ENCODE measurements around the gene ARMC12. TPM values are rescaled to one million over a fixed set of nuclear protein-coding genes. Genes with fewer than 3 reads are reported as not detected.

Gene ARMC12
- total RNA-seq, 4 donors from 2014 or later, result 6.2 TPM; not detected in 3

- peaks cover 79 to 81% of the 10 kb centered on the region in 2 donors for H3K4me1 ChIP-seq
- DNase-seq (peak; percentile 96 to 98), ATAC-seq (peak; percentile 15 to 23)
- H3K9me3 ChIP-seq, result no peaks in the 10 kb centered on the region
- H3K27me3 ChIP-seq, result no peaks in the 10 kb centered on the region
- in situ Hi-C loops (cut with MboI; ENCODE audit: low sequenced_read_pairs in 4 of 4) (loop anchor here in 2 of 4 donors (5.0 kb wide), 3 partner anchors 36 to 136 kb away; no protein-coding TSS in a partner anchor), intact Hi-C loops (cut with DNase I; ENCODE audit: low total_unique reads) (loop anchor here (1.0 to 5.0 kb wide), 6 partner anchors 40 to 1981 kb away; partner anchors contain the start of genes FKBP5 and IP6K3)
- peak overlapping the region; percentile 57 to 66 (median 64) for H3K4me3 ChIP-seq
- no peaks in the 10 kb centered on the region for H3K36me3 ChIP-seq
- no peak for TF ChIP-seq POLR2A (IDR thresholded peaks at IDR 0.05)
- TF ChIP-seq, protein P1, sequence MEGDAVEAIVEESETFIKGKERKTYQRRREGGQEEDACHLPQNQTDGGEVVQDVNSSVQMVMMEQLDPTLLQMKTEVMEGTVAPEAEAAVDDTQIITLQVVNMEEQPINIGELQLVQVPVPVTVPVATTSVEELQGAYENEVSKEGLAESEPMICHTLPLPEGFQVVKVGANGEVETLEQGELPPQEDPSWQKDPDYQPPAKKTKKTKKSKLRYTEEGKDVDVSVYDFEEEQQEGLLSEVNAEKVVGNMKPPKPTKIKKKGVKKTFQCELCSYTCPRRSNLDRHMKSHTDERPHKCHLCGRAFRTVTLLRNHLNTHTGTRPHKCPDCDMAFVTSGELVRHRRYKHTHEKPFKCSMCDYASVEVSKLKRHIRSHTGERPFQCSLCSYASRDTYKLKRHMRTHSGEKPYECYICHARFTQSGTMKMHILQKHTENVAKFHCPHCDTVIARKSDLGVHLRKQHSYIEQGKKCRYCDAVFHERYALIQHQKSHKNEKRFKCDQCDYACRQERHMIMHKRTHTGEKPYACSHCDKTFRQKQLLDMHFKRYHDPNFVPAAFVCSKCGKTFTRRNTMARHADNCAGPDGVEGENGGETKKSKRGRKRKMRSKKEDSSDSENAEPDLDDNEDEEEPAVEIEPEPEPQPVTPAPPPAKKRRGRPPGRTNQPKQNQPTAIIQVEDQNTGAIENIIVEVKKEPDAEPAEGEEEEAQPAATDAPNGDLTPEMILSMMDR (IDR thresholded peaks at IDR 0.05 in 4 of 5, conservative IDR thresholded peaks at IDR 0.05 in 1 of 5), result no peak
- H3K27ac ChIP-seq, result peak overlapping the region; percentile 99 to 100 (median 100)
Observed at GRCh38 chr6:35727935-35728682, 8.7 kb upstream of the ARMC12 start.

- intact Hi-C loops (cut with DNase I; ENCODE audit: low total_unique reads), result loop anchor here (1.0 to 5.0 kb wide), 5 partner anchors 128 to 1982 kb away; partner anchors contain the start of gene IP6K3
- ATAC-seq (no peak), DNase-seq (peak; percentile 70 to 90)
- H3K27me3 ChIP-seq, result no peaks in the 10 kb centered on the region
- TF ChIP-seq POLR2A (IDR thresholded peaks at IDR 0.05), result no peak
- TF ChIP-seq, protein P1 (IDR thresholded peaks at IDR 0.05 in 4 of 5, conservative IDR thresholded peaks at IDR 0.05 in 1 of 5), result peak in 1 of 5 experiments; percentile 6
- peak overlapping the region; percentile 99 to 100 (median 100) for H3K27ac ChIP-seq
- peaks cover 81 to 82% of the 10 kb centered on the region in 2 donors for H3K4me1 ChIP-seq
- H3K36me3 ChIP-seq, result no peaks in the 10 kb centered on the region
- in situ Hi-C loops (cut with MboI; ENCODE audit: low sequenced_read_pairs in 4 of 4), result loop anchor here in 2 of 4 donors (5.0 kb wide), 3 partner anchors 37 to 137 kb away; no protein-coding TSS in a partner anchor
- no peaks in the 10 kb centered on the region for H3K9me3 ChIP-seq
- peak overlapping the region; percentile 46 to 63 (median 55) for H3K4me3 ChIP-seq
Observed at GRCh38 chr6:35728683-35729678, 7.9 kb upstream of the ARMC12 start.

DNA sequence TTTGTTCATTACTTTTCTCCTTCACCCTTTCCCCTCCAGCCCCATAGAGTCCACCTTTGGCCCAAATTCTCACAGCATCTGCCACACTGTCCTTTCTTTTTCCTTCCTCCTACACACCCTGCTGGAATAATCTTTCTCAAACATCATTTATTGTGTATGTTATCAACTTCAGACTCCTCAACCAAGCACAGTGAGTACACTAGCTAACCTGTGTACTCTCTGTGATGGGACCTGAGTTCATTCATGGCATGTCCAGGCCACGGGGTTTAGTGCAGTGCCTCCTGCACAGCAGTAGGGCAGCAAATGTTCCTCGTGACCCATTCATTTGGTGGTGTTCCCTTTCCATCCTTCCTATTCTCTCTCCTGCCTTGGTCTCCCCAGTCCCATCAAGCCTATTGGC is 7.1 kb upstream of the ARMC12 start:
- in situ Hi-C loops (cut with MboI; ENCODE audit: low sequenced_read_pairs in 4 of 4) (loop anchor here (5.0 to 10.0 kb wide), 5 partner anchors 37 to 145 kb away; no protein-coding TSS in a partner anchor), intact Hi-C loops (cut with DNase I; ENCODE audit: low total_unique reads) (loop anchor here (5.0 to 10.0 kb wide), 6 partner anchors 367 to 1982 kb away; partner anchors contain the start of genes IP6K3 and PPARD)
- Histone ChIP-seq H3K4me3 (no peak overlapping the region), H3K27ac (peak overlapping the region; percentile 99 to 100 (median 100)), H3K4me1 (peaks cover 78 to 81% of the 10 kb centered on the region in 2 donors), H3K36me3 (no peaks in the 10 kb centered on the region), H3K27me3 (no peaks in the 10 kb centered on the region), H3K9me3 (no peaks in the 10 kb centered on the region)
- ATAC-seq, result no peak
- no peak for TF ChIP-seq POLR2A (IDR thresholded peaks at IDR 0.05)
- TF ChIP-seq, protein P1 (IDR thresholded peaks at IDR 0.05 in 4 of 5, conservative IDR thresholded peaks at IDR 0.05 in 1 of 5), result no peak
- peak in 1 of 2 donors; percentile 55 for DNase-seq

GRCh38 chr6:35730745-35731413 is 6.0 kb upstream of the ARMC12 start:
- peaks cover 69 to 77% of the 10 kb centered on the region in 2 donors for H3K4me1 ChIP-seq
- peak overlapping the region; percentile 99 to 100 (median 100) for H3K27ac ChIP-seq
- ATAC-seq (no peak), DNase-seq (no peak)
- no peaks in the 10 kb centered on the region for H3K9me3 ChIP-seq
- no peak for TF ChIP-seq POLR2A (IDR thresholded peaks at IDR 0.05)
- TF ChIP-seq, protein P1 (IDR thresholded peaks at IDR 0.05 in 4 of 5, conservative IDR thresholded peaks at IDR 0.05 in 1 of 5), result no peak
- H3K4me3 ChIP-seq, result peak overlapping the region; percentile 70 to 94 (median 82)
- intact Hi-C loops (cut with DNase I; ENCODE audit: low total_unique reads) (loop anchor here (5.0 to 10.0 kb wide), 2 partner anchors 389 to 466 kb away; partner anchors contain the start of gene PPARD), in situ Hi-C loops (cut with MboI; ENCODE audit: low sequenced_read_pairs in 4 of 4) (loop anchor here in 2 of 4 donors (10.0 kb wide), 2 partner anchors 136 to 146 kb away; no protein-coding TSS in a partner anchor)
- H3K27me3 ChIP-seq, result no peaks in the 10 kb centered on the region
- no peaks in the 10 kb centered on the region for H3K36me3 ChIP-seq

All from gastrocnemius medialis (tissue), 4 donors.